Skeletal muscle satellite cell (primary cell): Measurements from ENCODE around the gene LGALS4. TPM values are rescaled to one million over a fixed set of nuclear protein-coding genes. Genes with fewer than 3 reads are reported as not detected.
"Not testable (repeated sequence)": the region's sequence is repeated elsewhere in the genome, so short reads cannot be mapped to it uniquely, and the experiment has no call there.

Source experiments
- H3K27me3 ChIP-seq: 2 replicates; pipeline ENCODE4 v1.7.0; 2013; ENCODE audit warnings: low read length; ENCODE audit not compliant: control insufficient read depth, insufficient read depth
- H3K36me3 ChIP-seq: 2 replicates; pipeline ENCODE4 v1.7.0; 2013; ENCODE audit warnings: mild to moderate bottlenecking, control low read depth, low read length; ENCODE audit not compliant: insufficient read depth
- H3K4me1 ChIP-seq: 2 replicates; pipeline ENCODE4 v1.7.0; 2013; ENCODE audit warnings: low read length; ENCODE audit not compliant: control insufficient read depth, insufficient read depth
- H3K4me2 ChIP-seq: 2 replicates; pipeline ENCODE4 v1.7.0; 2013; ENCODE audit warnings: mild to moderate bottlenecking, low read length
- H3K4me3 ChIP-seq: 2 replicates; pipeline ENCODE4 v1.7.0; 2013; ENCODE audit warnings: low read length
- H3K9ac ChIP-seq: 2 replicates; pipeline ENCODE4 v1.7.0; 2013; ENCODE audit warnings: mild to moderate bottlenecking, low read depth, low read length, moderate library complexity
- H3K9me3 ChIP-seq: replicated peaks from 2 replicates; pipeline ENCODE4 v1.7.0; 2013; ENCODE audit warnings: mild to moderate bottlenecking, control low read depth, low read length
- small RNA-seq: library from RNA; depleted of rRNA; stranded (forward); fragments of <200 nt; gene quantifications from one replicate; pipeline ENCODE3, GENCODE V24; 2012

LGALS4 gene

DNA sequence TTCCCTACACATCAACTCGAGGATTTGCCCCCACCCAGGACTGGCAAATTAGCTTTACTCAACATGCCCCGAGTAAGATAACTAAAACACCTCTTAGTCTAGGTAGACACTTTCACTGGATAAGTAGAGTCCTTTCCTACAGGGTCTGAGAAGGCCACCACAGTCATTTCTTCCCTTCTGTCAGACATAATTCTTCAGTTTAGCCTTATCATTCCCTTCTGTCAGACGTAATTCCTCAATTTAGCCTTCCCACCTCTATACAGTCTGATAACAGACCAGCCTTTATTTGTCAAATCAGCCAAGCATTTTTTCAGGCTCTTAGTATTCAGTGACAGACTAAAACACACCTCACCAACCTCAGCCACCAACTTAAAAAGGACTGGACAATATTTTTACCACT is 59.0 kb downstream of the LGALS4 start:
- not testable (repeated sequence) for H3K9me3 ChIP-seq, H3K4me3 ChIP-seq, H3K4me2 ChIP-seq, H3K27me3 ChIP-seq, H3K36me3 ChIP-seq, H3K4me1 ChIP-seq, H3K9ac ChIP-seq

Small RNAs within 50 kb of the gene (small RNA-seq; reads per million reads assigned to genes)
- not detected for gene RNU6-140P
